PC-3 (cell line): Measurements from ENCODE around the gene SLC38A3.

ENCODE experiments used
- EZH2 ChIP-seq: fragments of 300-600 bp; sonication (generic); IDR thresholded peaks from one replicate; pipeline ENCODE4 v1.6.1; 2017; ENCODE audit warnings: antibody characterized with exemption, mild to moderate bottlenecking, low read length; ENCODE audit not compliant: unreplicated experiment
- EZH2phosphoT487 ChIP-seq: fragments of 300-600 bp; sonication (generic); IDR thresholded peaks from 2 replicates; pipeline ENCODE4 v1.6.1; 2018; ENCODE audit warnings: mild to moderate bottlenecking, antibody characterized with exemption, low read length, borderline replicate concordance
- TF ChIP-seq, protein P1 (sequence below): fragments of 300-600 bp; sonication (generic); conservative IDR thresholded peaks from 2 replicates; pipeline ENCODE4 v1.5.1; 2017; ENCODE audit warnings: antibody characterized with exemption, low read depth, mild to moderate bottlenecking, low read length

DNA sequence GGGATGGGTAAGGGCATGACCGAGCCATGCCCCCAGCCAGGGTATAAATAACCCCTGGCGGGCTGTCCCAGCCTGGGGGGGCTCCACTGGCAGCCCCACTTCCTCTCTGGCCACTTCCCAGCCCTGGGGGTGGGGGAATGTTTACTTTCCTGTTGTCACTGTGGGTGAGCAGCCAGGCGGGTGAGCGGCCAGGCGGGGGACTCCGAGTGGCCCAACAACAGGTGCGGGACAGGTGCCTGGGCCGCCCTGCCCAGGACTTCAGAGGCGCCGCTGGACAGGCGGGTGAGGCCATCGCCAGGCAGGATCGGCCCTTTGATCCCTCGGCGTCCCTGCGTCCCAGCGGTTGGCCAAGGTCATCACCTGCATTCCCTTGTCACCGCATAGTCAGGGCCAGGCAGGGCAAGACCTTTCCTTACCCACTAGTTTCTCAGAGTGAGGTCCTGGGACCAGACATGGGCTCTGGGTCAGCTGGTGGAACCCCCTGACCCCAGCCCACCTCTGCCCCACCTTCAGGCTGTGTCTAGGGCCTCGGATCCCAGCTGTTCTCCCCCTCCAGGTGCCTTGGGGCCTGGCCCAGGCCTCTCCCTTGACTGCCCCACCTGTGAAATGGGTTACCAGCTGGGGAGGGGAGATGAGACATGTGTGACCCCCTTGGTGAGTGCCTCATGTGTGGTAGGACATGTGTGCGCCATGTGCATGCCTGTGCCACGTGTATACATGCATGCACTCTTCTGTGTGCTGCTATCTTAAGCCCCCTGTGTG is 33.4 kb upstream of the SLC38A3 start:
- TF ChIP-seq EZH2, result no peak
- TF ChIP-seq, protein P1, sequence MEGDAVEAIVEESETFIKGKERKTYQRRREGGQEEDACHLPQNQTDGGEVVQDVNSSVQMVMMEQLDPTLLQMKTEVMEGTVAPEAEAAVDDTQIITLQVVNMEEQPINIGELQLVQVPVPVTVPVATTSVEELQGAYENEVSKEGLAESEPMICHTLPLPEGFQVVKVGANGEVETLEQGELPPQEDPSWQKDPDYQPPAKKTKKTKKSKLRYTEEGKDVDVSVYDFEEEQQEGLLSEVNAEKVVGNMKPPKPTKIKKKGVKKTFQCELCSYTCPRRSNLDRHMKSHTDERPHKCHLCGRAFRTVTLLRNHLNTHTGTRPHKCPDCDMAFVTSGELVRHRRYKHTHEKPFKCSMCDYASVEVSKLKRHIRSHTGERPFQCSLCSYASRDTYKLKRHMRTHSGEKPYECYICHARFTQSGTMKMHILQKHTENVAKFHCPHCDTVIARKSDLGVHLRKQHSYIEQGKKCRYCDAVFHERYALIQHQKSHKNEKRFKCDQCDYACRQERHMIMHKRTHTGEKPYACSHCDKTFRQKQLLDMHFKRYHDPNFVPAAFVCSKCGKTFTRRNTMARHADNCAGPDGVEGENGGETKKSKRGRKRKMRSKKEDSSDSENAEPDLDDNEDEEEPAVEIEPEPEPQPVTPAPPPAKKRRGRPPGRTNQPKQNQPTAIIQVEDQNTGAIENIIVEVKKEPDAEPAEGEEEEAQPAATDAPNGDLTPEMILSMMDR, result no peak
- no peak for TF ChIP-seq EZH2phosphoT487
